GM19397 (cell line): Measurements from ENCODE around the gene TMEM106C.
"Not testable (repeated sequence)": the region's sequence is repeated elsewhere in the genome, so short reads cannot be mapped to it uniquely, and the experiment has no call there.

ENCODE experiments used
- ATAC-seq: cut with Tn5 transposase; IDR thresholded peaks from one replicate; pipeline ENCODE4 v1.9.1; 2021; ENCODE audit warnings: mild to moderate bottlenecking, moderate library complexity; ENCODE audit not compliant: unreplicated experiment

TMEM106C gene

GRCh38 chr12:47949441-47950341 lies 13.7 kb upstream of the TMEM106C start:
- ATAC-seq: no peak

DNA sequence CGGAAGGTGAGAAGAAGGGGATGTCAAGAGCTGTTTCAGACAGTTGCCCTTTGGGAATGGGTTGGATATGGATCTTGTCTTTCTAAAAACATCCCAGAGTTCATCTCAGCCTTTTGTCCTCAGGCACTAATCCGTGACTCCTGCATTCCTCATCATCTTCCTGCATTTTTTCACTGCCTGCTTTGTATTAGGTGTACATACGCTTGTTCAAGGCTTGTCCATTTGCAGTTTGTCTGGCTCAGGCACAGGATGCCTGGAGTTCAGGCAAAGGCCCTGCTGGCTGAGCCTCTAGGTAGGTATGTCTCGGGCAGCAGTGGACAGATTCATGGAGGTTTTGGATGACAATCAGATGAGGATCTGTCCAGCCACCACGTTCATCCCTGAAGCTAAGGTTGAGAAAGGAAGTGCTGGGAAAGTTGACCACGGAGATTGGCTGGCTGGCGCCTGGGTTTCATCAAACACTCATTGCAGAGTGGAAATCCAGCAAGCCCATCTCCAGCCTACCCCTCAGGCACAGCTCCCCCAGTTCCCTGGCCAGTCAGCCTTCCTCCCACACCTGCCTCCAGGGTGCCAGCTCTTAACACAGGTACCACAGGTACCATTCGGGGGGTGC lies 12.4 kb upstream of the TMEM106C start:
- ATAC-seq: no peak

DNA sequence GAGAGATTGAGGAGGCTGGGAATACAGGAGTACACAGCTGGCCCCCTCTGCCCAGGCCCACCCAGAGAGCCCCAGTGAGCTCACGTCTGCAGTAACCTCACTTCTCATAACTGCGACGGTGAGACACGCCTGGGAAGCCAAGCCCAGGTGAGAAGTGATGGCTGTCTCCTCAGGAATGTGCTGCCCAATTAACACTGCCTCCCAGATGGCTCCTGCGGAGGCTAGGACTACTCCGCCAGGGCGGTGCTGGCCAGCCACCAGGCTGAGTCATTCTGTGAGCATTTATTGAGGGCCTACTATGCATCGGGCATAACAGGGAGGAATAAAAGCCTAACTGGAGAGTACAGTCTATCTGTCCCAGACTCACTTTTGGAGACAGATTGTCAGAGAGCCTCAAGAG lies 9.3 kb upstream of the TMEM106C start:
- no peak for ATAC-seq

DNA sequence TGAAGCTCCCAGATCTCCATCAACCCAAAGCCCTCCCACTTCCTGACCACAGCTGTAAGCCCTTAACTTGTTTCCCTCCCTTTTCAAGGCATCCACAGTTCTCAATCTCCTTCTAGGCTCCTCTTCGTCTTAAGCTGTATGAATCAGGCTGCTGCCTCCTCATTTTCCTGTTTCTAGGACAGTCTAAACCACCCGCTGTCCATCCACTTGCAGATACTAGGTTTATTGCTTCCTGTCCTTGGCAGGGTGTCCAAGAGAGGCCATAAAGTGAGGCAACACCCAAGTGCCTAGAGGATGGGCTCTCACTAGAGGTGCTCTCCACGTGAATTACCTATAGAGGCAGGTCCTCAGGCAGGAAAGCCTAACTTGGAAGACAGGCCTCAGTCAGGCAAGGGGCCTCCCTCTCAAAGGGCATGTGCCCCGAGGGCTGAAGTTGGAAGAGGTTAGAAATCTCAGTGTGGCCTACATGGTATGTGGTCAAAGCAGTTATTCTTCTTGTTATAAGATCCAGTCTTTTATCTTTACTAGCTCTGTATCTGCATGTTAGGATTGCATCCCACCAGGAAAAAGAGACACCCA lies 8.8 kb upstream of the TMEM106C start:
- no peak for ATAC-seq

DNA sequence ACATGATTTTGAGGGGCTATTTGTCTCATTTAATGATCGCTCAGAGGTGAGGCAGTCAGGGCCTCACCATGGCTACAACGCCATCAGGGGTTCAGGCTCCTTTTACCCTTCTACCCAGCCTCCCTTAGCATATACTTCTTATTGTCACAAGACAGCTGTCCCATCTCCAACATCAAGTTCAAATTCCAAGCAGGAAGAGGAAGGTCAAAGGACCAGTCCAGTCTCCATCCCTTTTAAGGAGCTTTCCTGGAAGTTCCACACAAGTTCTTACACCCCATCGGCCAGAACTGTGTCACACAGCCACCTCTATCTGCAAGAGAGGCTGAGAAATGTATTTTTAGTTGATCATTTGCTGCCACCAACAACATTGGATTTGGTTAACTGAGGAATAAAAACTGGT lies 8.3 kb upstream of the TMEM106C start:
- ATAC-seq: no peak

GRCh38 chr12:47957671-47958070 lies 5.7 kb upstream of the TMEM106C start:
- ATAC-seq: not testable (repeated sequence)

DNA sequence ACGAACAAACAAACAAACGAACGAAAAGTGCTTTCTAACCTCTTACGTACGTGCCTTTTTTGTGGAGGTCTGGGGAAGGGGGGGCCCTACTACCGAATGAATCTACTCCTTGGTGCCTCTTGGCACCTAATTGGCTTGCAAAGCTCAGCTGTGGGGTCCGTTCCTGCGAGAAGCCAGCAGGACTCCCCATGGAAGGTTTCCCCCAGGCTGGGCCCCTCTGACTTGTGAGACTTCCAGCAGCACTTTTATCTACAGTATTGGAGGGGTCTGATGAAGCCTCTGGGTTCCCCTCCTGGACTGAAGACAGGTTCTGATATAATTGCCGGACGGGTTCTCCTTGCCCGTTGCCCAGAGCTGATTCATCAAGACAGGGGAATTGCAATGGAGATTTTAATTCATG lies 1.2 kb upstream of the TMEM106C start:
- no peak for ATAC-seq

GRCh38 chr12:47964106-47964728 lies 821 bp downstream of the TMEM106C start:
- no peak for ATAC-seq

DNA sequence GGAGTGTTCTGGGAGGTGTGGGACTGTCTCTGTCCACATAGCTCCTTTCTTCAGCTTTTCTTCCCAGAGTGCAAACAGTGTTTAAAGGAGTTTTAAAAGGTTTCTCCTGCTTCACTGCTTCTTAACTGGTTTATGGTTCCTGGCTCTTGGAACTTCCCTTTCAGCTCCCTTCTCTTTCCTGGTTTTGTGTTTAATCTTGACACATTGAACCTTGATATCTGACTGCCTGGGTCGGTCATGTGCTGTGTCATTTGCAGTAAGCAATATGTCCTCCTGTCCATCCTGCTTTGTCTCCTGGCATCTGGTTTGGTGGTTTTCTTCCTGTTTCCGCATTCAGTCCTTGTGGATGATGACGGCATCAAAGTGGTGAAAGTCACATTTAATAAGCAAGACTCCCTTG lies 2.2 kb downstream of the TMEM106C start:
- no peak for ATAC-seq

DNA sequence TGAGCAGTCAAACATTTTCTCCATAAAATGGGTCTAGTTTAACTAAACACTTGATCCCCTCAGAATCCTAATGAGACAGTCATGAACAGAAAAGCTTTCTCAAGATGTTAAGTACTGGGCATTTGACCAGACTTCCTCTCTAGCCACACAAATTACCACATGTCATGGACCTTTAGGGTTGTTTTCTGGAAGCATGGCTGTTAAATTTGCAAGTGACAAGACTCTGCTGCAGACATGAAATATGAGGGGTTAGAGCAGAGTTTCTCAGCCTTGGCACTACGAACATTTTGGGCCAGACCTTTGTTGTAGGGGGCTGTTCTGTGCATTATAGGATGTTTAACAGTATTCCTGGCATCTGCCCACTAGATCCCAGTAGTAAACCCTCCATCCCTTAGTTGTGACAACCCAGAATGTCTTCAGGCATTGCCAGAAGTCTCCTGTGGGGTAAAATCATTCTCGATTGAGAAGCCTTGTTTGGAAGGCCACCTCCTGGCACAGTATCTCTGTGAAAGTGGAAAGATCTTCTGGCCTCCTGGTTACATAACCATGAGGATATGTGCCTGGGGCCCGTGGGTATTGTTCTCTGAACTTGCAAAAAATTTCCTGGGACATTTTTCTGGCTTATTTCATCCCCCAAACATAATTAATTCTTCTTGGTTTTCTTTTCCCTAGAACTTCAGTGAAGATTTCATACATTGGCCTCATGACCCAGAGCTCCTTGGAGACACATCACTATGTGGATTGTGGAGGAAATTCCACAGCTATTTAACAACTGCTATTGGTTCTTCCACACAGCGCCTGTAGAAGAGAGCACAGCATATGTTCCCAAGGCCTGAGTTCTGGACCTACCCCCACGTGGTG lies 4.3 kb downstream of the TMEM106C start:
- no peak for ATAC-seq

DNA sequence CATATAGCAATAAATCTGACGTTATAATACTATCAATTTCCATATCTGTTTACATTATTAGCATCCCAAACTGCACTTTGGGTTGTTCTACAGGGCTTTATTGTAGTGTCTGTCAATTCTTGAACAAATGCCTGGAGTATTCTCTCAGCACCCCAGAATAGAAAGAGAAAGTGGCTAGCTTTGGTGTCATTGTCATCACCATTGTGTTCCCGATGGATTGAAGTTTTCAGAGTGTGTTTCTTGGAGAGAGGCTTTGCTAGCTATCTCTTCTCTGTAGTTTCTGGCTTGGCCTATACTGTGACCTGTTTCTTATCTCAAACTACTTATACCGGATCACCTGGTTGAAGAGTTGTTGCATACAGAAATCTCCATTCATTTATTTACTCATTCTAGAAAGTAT lies 6.4 kb downstream of the TMEM106C start:
- ATAC-seq: no peak

- no peak for ATAC-seq
These were observed 7.4 kb downstream of the TMEM106C start for GRCh38 chr12:47970843-47971242.

GRCh38 chr12:47972895-47973294 lies 9.5 kb downstream of the TMEM106C start:
- no peak for ATAC-seq

GRCh38 chr12:47973870-47974269 lies 10.5 kb downstream of the TMEM106C start:
- no peak for ATAC-seq

- ATAC-seq: no peak
These were observed 11.7 kb downstream of the TMEM106C start for GRCh38 chr12:47975036-47975620.

GRCh38 chr12:47975816-47976215 lies 12.4 kb downstream of the TMEM106C start:
- ATAC-seq: no peak

GRCh38 chr12:47977046-47977771 lies 13.8 kb downstream of the TMEM106C start:
- no peak for ATAC-seq

GRCh38 chr12:47977772-47978597 lies 14.6 kb downstream of the TMEM106C start:
- ATAC-seq: no peak

DNA sequence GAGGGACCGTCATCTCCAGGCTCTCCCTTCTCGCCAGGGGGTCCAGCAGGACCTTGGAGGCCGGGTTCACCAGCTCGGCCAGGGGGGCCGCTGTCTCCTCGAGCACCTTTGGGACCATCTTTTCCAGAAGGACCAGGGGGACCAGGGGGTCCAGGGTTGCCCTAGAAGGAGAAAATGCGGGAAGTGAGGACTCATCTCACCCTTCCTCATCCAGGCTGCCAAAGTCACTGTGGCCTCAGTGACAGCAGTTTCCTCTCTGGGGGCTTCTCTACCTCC lies 15.1 kb downstream of the TMEM106C start:
- no peak for ATAC-seq
